Endothelial cell of umbilical vein (primary cell): ENCODE measurements around the gene C1QTNF8. TPM values are rescaled to one million over a fixed set of nuclear protein-coding genes. Genes with fewer than 3 reads are reported as not detected.

Source experiments
- BruUV-seq: library from RNA; stranded (reverse); fragments of 400-500 nt; replicated peaks from 2 replicates; lab custom pipeline; 2021; lab: Mats Ljungman, UMichigan
- CTCF ChIA-PET: fragments of 300-600, 350-600 bp; sonication (Branson Sonifier 250); formaldehyde crosslinking; loops from one replicate; lab custom pipeline; 2021; ENCODE audit warnings: antibody characterized with exemption, inconsistent platforms; lab: Charles Lee
- POLR2A ChIA-PET: fragments of 300-600, 350-600 bp; sonication (Branson Sonifier 250); formaldehyde crosslinking; loops from one replicate; lab custom pipeline; 2021; ENCODE audit warnings: antibody characterized with exemption, inconsistent platforms; lab: Charles Lee
- DNase-seq: peaks from one replicate; pipeline ENCODE4 v3.0.0-alpha.2; 2011; ENCODE audit warnings: low read depth, low spot score
- FAIRE-seq: peaks from 2 replicates; lab custom pipeline; 2011; peaks lifted over from hg19 to GRCh38; lab: Jason Lieb, UNC
- H2AFZ ChIP-seq: 2 replicates; pipeline ENCODE4 v1.6.0; 2012; ENCODE audit warnings: low read depth, low read length, control low read depth, inconsistent platforms
- H3K27ac ChIP-seq: 2 replicates; pipeline ENCODE4 v1.5.1; 2011; ENCODE audit warnings: low read depth, mild to moderate bottlenecking, control low read depth, low read length, moderate library complexity; ENCODE audit not compliant: insufficient read depth
- H3K27me3 ChIP-seq, 2 experiments: 2 replicates each; pipeline versions ENCODE4 v1.6.0 to v1.6.1; 2011; ENCODE audit warnings: low read length in 2 of 2, mixed read lengths in 1 of 2; ENCODE audit not compliant: control insufficient read depth in 2 of 2, insufficient read depth in 2 of 2
- H3K36me3 ChIP-seq, 2 experiments: 2 replicates in 1 of 2; 3 replicates in 1 of 2; pipeline ENCODE4 v1.5.1; 2011; ENCODE audit warnings: low read length in 2 of 2, mild to moderate bottlenecking in 1 of 2, moderate library complexity in 1 of 2; ENCODE audit not compliant: control insufficient read depth in 2 of 2, insufficient read depth in 2 of 2; ENCODE audit errors: extremely low read depth in 1 of 2
- H3K4me1 ChIP-seq: 3 replicates; pipeline ENCODE4 v1.5.1; 2011; ENCODE audit warnings: mild to moderate bottlenecking, low read length; ENCODE audit not compliant: control insufficient read depth, insufficient read depth; ENCODE audit errors: extremely low read depth
- H3K4me2 ChIP-seq: 2 replicates; pipeline ENCODE4 v1.6.1; 2011; ENCODE audit warnings: low read length, control low read depth, mixed read lengths; ENCODE audit not compliant: insufficient read depth
- H3K4me3 ChIP-seq, 3 experiments: fragments of 200-600 bp in 1 of 3; sonication (generic), shearing (Covaris generic) in 1 of 3; replicated peaks in 1 of 3; 2 replicates each; pipeline ENCODE4 v1.5.1; 2011 to 2016; ENCODE audit warnings: control low read depth in 3 of 3, low read length in 3 of 3, mild to moderate bottlenecking in 2 of 3, inconsistent platforms in 1 of 3, low read depth in 1 of 3, moderate library complexity in 1 of 3; ENCODE audit not compliant: insufficient read depth in 1 of 3
- H3K79me2 ChIP-seq: 2 replicates; pipeline ENCODE4 v1.6.0; 2012; ENCODE audit warnings: low read length, inconsistent platforms; ENCODE audit not compliant: control insufficient read depth, insufficient read depth
- H3K9ac ChIP-seq: replicated peaks from 2 replicates; pipeline ENCODE3; 2011; ENCODE audit warnings: low read length, control low read depth; ENCODE audit not compliant: insufficient read depth; ENCODE audit errors: extremely low read depth
- H3K9me1 ChIP-seq: replicated peaks from 3 replicates; pipeline ENCODE4 v1.6.0; 2011; ENCODE audit warnings: mild to moderate bottlenecking, low read length; ENCODE audit not compliant: control insufficient read depth, insufficient read depth; ENCODE audit errors: extremely low read depth
- H3K9me3 ChIP-seq: replicated peaks from 2 replicates; pipeline ENCODE4 v1.5.1; 2012; ENCODE audit warnings: low read length, inconsistent platforms; ENCODE audit not compliant: control insufficient read depth, insufficient read depth
- H4K20me1 ChIP-seq: replicated peaks from 2 replicates; pipeline ENCODE3; 2011; ENCODE audit warnings: mild to moderate bottlenecking, low read length; ENCODE audit not compliant: control insufficient read depth, insufficient read depth; ENCODE audit errors: extremely low read depth
- EZH2 ChIP-seq: IDR thresholded peaks from 2 replicates; pipeline ENCODE4 v1.6.1; 2012; ENCODE audit warnings: borderline replicate concordance, low read depth, mild to moderate bottlenecking, moderate library complexity, low read length, inconsistent platforms; ENCODE audit not compliant: severe bottlenecking
- FOS ChIP-seq: IDR thresholded peaks from 2 replicates; pipeline ENCODE4 v1.6.1; 2011; ENCODE audit warnings: mild to moderate bottlenecking, low read length, moderate library complexity, borderline replicate concordance; ENCODE audit not compliant: insufficient read depth
- GATA2 ChIP-seq: IDR thresholded peaks from 2 replicates; pipeline ENCODE4 v1.7.0; 2011; ENCODE audit warnings: low read depth, mild to moderate bottlenecking, moderate library complexity, mixed read lengths, low read length; ENCODE audit not compliant: insufficient read length, insufficient read depth
- JUN ChIP-seq: IDR thresholded peaks from 2 replicates; pipeline ENCODE4 v1.6.1; 2011; ENCODE audit warnings: borderline replicate concordance, low read depth; ENCODE audit not compliant: insufficient read length, insufficient read depth
- MYC ChIP-seq: IDR thresholded peaks from one replicate; pipeline ENCODE4 v1.6.1; 2011; ENCODE audit warnings: mild to moderate bottlenecking, low read depth, low read length
- POLR2A ChIP-seq: IDR thresholded peaks from 2 replicates; pipeline ENCODE4 v1.6.1; 2012; ENCODE audit warnings: low read depth, mild to moderate bottlenecking, control low read depth, low read length
- POLR2AphosphoS5 ChIP-seq: IDR thresholded peaks from 2 replicates; pipeline ENCODE4 v1.6.1; 2012; ENCODE audit warnings: low read depth, mild to moderate bottlenecking, control low read depth, low read length, moderate library complexity; ENCODE audit not compliant: insufficient read depth
- dilution Hi-C: fragments of 300-500 bp; cut with MboI; formaldehyde crosslinking; loops from one replicate; pipeline ENCODE4 v1.15.0; 2019; ENCODE audit warnings: low sequenced_read_pairs; ENCODE audit not compliant: extremely low pct_ligation_motif_present
- intact Hi-C: fragments of 100-400 bp; cut with micrococcal nuclease; formaldehyde crosslinking; loops from one replicate; pipeline ENCODE4 v1.10.0; 2022
- polyA plus RNA-seq, 4 experiments: library from polyadenylated mRNA; depleted of rRNA in 3 of 4; stranded (reverse) in 3 of 4; unstranded in 1 of 4; fragments of >200 nt; gene quantifications; 2 replicates each; pipeline versions ENCODE4 v1.2.1 to v1.2.3, GENCODE V29; 2011 to 2012; ENCODE audit warnings: missing spikeins in 1 of 4
- total RNA-seq: library from RNA; stranded (reverse); gene quantifications from 2 replicates; pipeline ENCODE4 v1.2.3, GENCODE V29; 2021
- TF ChIP-seq, protein P1 (sequence below), 2 donors: IDR thresholded peaks; 1 replicate in 1 of 2; 2 replicates in 1 of 2; pipeline ENCODE4 v1.5.1; 2011; ENCODE audit warnings: low read length in 2 of 2, mild to moderate bottlenecking in 2 of 2, moderate library complexity in 2 of 2, control low read depth in 1 of 2, inconsistent platforms in 1 of 2, low read depth in 1 of 2; ENCODE audit not compliant: insufficient read depth in 1 of 2; ENCODE audit errors: extremely low read depth in 1 of 2
- TF ChIP-seq, protein P2 (sequence below): IDR thresholded peaks from 2 replicates; pipeline ENCODE4 v1.6.1; 2011; ENCODE audit not compliant: insufficient read depth, insufficient read length

Gene C1QTNF8
- total and polyA plus RNA-seq, 2 donors (not counting 3 experiments of a cell fraction or from before 2014, with no cell fraction given) = not detected

DNA sequence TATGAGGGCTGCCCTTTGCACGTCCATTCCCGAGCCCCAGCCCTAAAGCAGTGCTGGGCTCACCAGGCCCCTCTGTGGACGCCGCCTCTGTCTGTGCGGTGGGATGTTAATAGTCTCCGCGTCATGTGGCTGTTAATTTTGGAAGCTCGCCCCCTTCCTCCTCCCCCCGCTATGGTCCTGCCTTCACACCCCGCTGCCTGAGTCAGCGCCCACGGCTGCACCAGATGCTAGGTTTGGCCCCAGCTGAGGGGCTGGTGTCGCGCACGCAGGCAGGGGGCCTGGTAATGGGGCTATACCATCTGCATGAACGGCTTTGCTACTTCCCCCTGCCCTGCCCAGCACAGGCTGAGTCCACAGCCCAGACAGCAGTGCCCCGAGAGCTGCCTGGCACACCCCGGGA, 27.6 kb downstream of the C1QTNF8 start:
- no peak overlapping the region for H2AFZ ChIP-seq
- no peaks in the 10 kb centered on the region for H3K9me3 ChIP-seq
- intact Hi-C loops = no loop called here
- POLR2A ChIA-PET = interaction anchor here (0.7 kb wide), 1 partner anchor 363 kb away, joined by 6 read pairs; no protein-coding TSS in a partner anchor
- H3K4me2 ChIP-seq = no peak overlapping the region
- dilution Hi-C loops = no loop called here
- TF ChIP-seq JUN (no peak), POLR2A (no peak), FOS (no peak), GATA2 (no peak), POLR2AphosphoS5 (no peak), EZH2 (no peak), MYC (no peak)
- TF ChIP-seq, protein P1, sequence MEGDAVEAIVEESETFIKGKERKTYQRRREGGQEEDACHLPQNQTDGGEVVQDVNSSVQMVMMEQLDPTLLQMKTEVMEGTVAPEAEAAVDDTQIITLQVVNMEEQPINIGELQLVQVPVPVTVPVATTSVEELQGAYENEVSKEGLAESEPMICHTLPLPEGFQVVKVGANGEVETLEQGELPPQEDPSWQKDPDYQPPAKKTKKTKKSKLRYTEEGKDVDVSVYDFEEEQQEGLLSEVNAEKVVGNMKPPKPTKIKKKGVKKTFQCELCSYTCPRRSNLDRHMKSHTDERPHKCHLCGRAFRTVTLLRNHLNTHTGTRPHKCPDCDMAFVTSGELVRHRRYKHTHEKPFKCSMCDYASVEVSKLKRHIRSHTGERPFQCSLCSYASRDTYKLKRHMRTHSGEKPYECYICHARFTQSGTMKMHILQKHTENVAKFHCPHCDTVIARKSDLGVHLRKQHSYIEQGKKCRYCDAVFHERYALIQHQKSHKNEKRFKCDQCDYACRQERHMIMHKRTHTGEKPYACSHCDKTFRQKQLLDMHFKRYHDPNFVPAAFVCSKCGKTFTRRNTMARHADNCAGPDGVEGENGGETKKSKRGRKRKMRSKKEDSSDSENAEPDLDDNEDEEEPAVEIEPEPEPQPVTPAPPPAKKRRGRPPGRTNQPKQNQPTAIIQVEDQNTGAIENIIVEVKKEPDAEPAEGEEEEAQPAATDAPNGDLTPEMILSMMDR (IDR thresholded peaks at IDR 0.05; ENCODE audit: extremely low read depth in 1 of 2, insufficient read depth in 1 of 2, low read depth in 1 of 2, low read length in 2 of 2) = no peak
- TF ChIP-seq, protein P2, sequence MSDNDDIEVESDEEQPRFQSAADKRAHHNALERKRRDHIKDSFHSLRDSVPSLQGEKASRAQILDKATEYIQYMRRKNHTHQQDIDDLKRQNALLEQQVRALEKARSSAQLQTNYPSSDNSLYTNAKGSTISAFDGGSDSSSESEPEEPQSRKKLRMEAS = no peak
- H3K27ac ChIP-seq = no peak overlapping the region
- no peaks in the 10 kb centered on the region for H3K79me2 ChIP-seq
- no peak overlapping the region for H3K4me3 ChIP-seq
- no peaks in the 10 kb centered on the region for H3K36me3 ChIP-seq
- no peaks in the 10 kb centered on the region for H3K9me1 ChIP-seq
- DNase-seq (no peak), FAIRE-seq (no peak)
- no peaks in the 10 kb centered on the region for H3K4me1 ChIP-seq
- BruUV-seq = no TSS peak
- CTCF ChIA-PET = interaction anchor here (1.2 to 5.8 kb wide), 2 partner anchors 11 to 37 kb away, joined by 3 to 57 read pairs; no protein-coding TSS in a partner anchor
- H3K9ac ChIP-seq = no peak overlapping the region
- H3K27me3 ChIP-seq = peaks cover 12 to 21% of the 10 kb centered on the region in 2 experiments
- no peaks in the 10 kb centered on the region for H4K20me1 ChIP-seq
